RPMI7951 (cell line): ENCODE data around the gene TMEM129. TPM values are rescaled to one million over a fixed set of nuclear protein-coding genes. Genes with fewer than 3 reads are reported as not detected.

Source experiments
- DNase-seq: peaks from one replicate; pipeline ENCODE4 v3.0.0-alpha.2; 2012; ENCODE audit warnings: low read depth
- total RNA-seq: library from RNA; depleted of rRNA; stranded (reverse); fragments of >200 nt; shearing (Covaris generic); gene quantifications from 2 replicates; pipeline ENCODE4 v1.2.3, GENCODE V29; 2014; rRNA removed

The TMEM129 gene
- total RNA-seq, 1 experiment from 2014 or later, result 8.2 TPM

DNA sequence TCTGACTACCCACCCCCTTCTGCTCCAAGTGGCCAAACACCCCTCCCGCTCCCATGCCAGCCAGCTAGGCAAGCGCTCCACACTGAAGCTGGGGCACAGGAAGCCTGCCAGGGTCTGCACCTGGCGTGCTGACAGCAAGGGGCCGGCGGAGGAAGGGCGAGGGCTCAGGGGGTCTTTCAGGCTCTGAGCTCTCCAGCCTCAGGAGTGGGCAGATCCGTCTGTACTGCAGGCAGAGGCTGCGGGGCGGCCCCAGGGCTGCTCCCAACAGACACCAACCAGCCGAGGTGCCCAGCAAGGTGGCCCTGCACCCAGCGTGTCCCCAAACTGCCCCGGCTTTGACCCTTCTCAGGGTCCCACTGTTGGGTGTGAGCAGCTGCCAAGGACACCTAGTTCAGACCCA, 51.9 kb downstream of the TMEM129 start:
- no peak for DNase-seq

- DNase-seq, result no peak
Observed at GRCh38 chr4:1668488-1668840, 52.7 kb downstream of the TMEM129 start.

DNA sequence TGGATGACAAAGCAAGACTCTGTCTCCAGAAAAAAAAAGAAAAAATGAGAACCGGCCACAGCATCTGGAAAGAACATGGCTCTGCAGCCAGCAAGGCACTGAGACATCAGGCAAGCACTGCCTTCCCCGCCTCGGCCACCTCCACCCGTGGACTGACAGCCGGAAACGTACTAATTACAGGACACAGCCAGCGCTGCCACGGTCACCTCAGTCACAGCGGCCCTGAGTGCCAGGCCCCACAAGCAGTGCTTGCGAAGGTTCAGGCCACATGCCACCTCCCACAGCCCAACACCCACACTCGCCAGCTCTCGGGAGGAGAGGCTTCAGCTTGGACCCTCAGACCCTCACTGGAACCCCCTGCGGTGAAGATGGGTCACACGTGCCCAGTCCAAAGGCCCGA, 53.9 kb downstream of the TMEM129 start:
- DNase-seq, result no peak

GRCh38 chr4:1666391-1666790, 54.7 kb downstream of the TMEM129 start:
- DNase-seq, result no peak

Other genes with a start within 250 kb of the TMEM129 start
- 0.78 and 1.1 TPM in 2 replicates for gene FAM53A, start 37.0 kb downstream of the TMEM129 start, total RNA-seq
- gene SLBP, start 9.0 kb downstream of the TMEM129 start, total RNA-seq, result 93.0 and 96.8 TPM in 2 replicates
- gene TACC3, start 198 bp upstream of the TMEM129 start, total RNA-seq, result 23.9 and 25.3 TPM in 2 replicates
- gene FGFR3, start 72.0 kb upstream of the TMEM129 start, total RNA-seq, result 0.20 TPM in 1 of 2 replicates, not detected in the other
- gene LETM1, start 134.8 kb upstream of the TMEM129 start, total RNA-seq, result 14.9 and 23.2 TPM in 2 replicates
- gene NSD2, start 150.1 kb upstream of the TMEM129 start, total RNA-seq, result 44.8 and 45.1 TPM in 2 replicates